ENCODE results near the gene TADA3. TPM values are rescaled to one million over a fixed set of nuclear protein-coding genes. Genes with fewer than 3 reads are reported as not detected.

Gene TADA3
- total RNA-seq, 1 donor from 2014 or later: 33.0 TPM

DNA sequence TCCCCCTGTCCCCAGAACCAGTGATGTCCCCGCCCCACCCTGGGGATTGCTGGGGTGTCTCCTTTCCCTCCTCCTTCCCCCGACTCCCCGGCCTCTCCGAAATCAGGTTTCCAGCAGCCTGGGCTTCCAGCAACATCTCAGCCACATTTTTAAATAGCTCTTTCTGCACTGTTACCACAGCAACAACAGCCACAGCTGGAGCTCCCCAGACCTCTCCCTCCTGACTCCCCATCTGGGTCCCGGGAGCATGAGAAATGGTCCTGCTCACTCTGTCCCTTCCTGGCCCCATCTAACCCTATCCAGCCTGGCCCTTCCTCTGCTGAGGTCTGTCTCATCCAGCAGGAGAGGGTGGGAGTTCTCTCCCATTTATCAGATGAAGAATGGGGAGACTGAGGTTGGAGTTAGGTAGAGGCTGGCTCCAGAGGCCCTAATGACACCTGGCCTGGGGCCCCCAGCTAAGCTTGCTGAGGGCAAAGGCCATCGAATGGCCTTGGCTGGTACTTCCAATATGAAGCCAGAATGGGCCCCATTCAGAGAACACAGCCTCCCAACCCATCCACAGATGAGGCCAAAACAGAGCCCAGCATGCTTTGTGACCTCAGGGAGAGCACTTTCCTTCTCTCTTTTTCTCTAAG, 24.0 kb downstream of the TADA3 start:
- FAIRE-seq: no peak
- DNase-seq (ENCODE audit: low spot score in 2 of 2): no peak

DNA sequence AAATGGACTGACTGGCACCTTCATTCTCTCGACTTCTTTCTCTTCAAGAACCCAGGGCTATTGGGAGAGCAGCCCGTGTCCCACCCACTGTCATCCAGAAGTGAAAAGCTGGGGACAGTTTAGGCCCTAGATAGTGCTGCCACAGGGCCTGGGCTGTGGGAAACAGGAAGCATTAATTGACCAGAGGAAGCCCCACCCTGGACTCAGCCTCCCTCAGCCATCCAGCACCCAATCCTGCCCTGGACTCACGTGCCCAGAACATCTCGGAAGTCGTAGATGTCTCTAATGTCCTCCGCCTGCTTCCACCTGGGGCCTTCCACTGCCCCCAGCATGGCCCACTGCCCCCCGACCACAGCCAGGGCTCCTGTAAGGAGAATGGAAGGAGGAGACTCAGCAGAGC, 24.9 kb downstream of the TADA3 start:
- DNase-seq (ENCODE audit: low spot score in 2 of 2): no peak

DNA sequence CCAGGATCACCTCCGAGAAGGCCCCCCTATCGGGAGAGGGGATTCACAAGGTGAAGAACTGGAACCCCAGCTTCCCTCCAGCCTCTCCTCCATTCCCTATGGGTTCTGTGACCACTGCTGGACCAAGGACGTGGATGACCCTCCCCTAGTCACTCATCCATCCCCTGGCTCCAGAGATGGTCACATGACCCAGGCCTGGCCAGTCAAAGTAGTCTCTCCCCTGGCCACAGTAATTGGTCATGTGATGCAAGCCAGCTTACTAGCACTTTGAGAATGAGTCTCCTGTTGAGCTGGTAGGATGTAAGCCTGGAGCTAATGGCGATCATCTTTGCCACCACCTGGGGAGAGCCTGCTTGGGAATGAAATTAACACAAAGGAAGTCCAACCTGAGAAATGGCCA, 26.4 kb downstream of the TADA3 start:
- DNase-seq (ENCODE audit: low spot score in 2 of 2): no peak

More for the DNA sequence above, 24.9 kb downstream of the TADA3 start:
- no peak for FAIRE-seq

DNA sequence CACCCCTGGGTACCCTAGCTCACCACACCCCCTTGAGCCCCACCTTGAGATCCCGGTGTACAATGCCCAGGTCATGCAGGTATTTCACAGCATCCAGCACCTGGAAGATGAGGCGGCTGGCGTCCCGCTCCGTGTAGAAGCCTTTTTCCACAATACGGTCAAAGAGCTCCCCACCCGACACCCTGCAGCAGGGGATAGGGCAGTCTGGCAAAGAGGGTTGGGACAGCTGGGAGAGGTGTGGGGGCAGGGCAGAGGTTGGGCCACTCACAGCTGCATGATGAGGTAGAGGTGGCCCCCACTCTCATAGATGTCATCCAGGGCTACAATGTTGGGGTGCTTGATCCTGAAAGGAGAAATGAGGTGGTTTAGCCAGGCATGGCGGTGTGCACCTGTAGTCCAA, 29.4 kb downstream of the TADA3 start:
- FAIRE-seq (no peak), DNase-seq (ENCODE audit: low spot score in 2 of 2) (no peak)

More for the DNA sequence above, 26.4 kb downstream of the TADA3 start:
- no peak for FAIRE-seq

DNA sequence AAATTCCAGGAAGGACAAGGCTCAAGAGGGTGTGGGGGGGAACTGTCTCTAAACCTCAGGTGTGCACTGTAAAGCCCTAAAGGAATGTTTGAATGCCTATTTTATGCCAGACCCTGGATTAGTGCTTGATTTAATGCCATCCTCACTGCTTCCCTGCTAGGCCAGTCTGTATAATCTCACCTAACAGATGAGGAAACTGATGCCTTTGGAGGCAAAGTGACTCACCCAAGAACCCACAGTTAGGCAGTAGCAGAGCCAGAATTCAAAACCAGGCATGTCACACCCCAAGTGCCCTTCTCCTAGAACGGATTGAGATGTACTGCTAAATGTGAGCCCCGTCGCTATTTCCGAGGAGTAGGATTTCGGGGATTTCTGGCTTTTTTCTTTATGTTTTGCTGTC, 30.4 kb downstream of the TADA3 start:
- DNase-seq (ENCODE audit: low spot score in 2 of 2): no peak
- no peak for FAIRE-seq

DNA sequence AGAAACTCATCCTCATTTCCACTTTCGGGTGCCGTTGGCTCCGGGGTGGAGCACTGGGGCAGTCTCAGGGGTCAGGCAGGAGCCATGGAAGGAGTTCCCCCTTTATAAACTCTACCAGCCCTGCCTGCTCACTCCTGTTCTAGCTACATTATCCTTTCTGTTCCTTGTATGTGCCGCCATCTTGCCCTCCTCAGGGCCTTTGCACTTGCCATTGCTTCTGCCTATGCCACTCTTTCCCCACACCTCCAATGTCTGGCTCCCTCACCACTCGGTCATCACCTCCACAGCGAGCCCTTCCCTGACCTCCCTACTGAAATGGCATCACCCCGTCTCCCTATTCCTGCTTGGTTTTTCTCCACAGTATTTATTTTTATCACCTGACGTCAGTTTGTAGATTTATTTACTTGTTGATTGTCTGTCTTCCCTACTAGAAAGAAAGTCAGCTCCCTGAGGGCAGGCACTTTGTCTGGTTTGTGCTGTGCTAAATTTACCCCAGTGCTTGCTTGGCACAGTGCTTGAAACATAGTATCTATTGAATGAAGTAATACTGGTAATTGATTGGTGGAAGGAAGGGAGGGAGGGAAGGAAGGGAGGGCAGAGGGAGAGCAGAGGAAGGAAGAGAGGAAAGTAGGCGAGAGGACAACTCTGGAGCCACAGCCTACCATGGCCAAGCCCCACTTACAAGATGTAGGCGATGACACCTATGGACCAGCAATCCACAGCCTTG, 31.3 kb downstream of the TADA3 start:
- DNase-seq (ENCODE audit: low spot score in 2 of 2) (no peak), FAIRE-seq (no peak)

DNA sequence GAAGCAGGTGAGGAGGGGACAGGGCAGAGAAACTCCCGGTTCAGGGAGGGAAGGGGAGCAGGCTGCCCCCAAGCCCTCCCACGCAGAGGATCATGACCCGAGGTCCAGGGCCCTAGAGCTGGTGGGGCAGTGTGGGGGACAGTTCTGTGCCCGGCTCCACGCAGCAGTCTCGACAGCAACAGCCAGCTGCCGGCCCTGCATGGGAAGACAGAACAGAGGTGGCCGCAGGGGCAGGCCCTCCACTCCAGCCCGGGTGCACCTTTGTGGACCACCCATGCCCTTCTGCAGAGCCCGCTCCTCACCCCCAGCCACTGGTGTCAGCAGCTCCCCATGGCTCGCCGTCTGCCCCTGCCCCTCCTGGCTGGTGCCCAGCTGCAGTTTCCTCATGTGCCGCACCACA, 34.8 kb downstream of the TADA3 start:
- DNase-seq (ENCODE audit: low spot score in 2 of 2) (no peak), FAIRE-seq (no peak)

DNA sequence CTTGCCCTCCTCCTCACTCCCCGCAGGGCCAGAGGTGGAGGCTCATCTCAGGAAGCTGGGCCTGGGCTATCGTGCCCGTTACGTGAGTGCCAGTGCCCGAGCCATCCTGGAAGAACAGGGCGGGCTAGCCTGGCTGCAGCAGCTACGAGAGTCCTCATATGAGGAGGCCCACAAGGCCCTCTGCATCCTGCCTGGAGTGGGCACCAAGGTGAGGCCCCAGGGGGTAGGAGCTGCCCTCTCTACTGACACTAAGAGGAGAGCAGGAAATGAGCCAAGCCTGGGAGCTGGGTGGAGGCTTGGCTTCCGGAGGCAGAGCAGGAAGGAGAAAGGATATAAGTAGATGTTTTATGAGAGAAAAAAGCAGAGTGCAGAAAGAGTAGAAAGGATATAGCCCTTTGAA, 37.6 kb downstream of the TADA3 start:
- no peak for FAIRE-seq

DNA sequence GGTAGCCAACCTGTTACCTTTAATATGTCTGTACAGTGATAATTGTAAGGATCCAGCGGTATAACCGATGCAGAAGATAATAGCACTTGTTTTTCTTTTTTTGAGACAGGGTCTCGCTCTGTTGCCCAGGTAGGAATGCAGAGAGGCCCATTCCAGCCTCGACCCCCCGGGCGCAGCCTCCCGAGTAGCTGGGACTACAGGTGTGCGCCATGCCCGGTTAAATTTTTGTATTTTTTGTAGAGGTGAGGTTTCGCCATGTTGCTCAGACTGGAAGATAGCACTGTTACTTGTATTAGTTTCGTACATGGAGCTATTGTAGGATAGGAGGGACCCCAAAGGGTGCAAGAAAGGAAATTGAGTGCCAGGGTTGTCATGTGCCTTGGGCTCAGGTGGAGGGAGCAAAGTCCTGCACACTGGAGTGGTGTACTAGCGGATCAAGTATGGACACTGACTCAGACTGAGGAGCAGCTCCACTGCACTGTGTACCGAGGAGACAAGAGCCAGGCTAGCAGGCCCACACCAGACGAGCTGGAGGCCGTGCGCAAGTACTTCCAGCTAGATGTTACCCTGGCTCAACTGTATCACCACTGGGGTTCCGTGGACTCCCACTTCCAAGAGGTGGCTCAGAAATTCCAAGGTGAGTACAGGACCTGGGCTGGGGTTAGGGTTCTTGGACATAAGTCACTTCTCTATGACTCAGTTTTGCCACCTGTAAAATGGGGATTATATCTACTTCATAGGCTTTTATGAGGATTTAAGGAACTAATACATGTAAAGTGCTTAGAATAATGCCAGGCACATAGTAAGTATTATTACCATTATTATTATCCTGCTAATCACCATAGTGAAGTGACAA, 41.5 kb downstream of the TADA3 start:
- no peak for FAIRE-seq
- DNase-seq (ENCODE audit: low spot score in 2 of 2): no peak

More for the DNA sequence above, 37.6 kb downstream of the TADA3 start:
- no peak for DNase-seq (ENCODE audit: low spot score in 2 of 2)

DNA sequence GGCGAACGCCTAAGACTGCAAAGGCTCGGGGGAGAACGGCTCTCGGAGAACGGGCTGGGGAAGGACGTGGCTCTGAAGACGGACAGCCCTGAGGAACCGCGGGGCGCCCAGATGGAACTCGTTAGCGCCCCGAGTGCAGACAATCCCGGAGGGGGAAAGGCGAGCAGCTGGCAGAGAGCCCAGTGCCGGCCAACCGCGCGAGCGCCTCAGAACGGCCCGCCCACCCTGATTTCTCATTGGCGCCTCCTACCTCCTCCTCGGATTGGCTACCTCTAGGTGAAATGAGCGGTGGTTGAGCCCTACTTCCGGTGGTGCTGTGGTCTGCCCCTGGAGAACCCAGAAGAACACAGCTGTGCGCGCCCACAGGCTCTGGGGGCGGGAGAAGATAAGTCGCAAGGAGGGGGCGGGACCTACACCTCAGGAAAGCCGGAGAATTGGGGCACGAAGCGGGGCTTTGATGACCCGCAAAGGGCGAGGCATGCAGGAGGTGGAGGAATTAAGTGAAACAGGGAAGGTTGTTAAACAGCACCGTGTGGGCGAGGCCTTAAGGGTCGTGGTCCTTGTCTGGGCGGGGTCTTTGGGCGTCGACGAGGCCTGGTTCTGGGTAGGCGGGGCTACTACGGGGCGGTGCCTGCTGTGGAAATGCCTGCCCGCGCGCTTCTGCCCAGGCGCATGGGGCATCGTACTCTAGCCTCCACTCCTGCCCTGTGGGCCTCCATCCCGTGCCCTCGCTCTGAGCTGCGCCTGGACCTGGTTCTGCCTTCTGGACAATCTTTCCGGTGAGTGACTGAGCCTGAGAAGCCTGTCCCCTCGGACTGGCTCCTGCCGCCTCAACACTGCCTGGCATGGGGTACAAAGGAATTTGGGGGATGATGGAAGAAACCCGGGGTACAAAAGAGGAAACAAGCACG, 42.4 kb downstream of the TADA3 start, which contains the start of gene OGG1:
TSS of gene OGG1 (plus strand) at position 308 of the 911 bp plus-strand sequence. CDS start at position 643, 335 bp downstream.
- DNase-seq (ENCODE audit: low spot score in 2 of 2) (peak; percentile 87 to 96), FAIRE-seq (no peak)

DNA sequence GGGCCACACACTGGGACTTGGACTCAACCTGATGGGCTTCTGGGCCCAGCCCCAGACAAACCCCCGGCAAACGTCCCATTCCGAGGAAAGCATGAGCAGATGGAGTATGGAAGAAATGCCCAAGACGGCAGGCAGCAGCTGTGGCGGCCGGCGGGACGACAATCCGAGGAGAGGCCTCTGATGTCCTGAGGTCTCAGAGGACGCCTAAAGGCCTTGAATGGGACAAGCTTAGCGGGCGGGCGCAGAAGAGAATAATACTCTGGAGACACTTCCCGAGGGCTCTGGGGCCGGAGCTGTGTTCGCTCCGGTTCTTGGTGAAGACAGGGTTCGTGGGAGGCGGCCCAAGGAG, 43.0 kb downstream of the TADA3 start:
- DNase-seq (ENCODE audit: low spot score in 2 of 2): no peak
- FAIRE-seq: no peak

DNA sequence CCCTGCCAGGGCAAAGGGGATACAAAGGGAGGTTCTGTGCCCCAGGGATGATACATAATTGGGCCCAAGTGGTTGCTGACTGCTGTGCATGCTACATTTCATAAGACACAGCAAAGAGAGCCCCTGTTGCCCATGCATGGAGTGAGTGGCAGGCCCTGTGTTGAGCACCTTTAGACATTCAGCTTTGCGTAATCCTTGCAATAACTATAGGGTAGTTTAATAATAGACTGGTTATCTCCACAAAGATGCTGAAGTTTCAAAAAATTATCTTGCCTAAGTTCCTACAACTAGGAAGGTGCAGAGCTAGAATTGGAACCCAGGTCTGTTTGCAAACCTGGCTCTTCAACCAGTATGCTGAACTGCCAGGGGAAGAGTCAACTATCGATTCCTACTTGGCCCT, 44.2 kb downstream of the TADA3 start:
- no peak for FAIRE-seq
- DNase-seq (ENCODE audit: low spot score in 2 of 2): no peak

DNA sequence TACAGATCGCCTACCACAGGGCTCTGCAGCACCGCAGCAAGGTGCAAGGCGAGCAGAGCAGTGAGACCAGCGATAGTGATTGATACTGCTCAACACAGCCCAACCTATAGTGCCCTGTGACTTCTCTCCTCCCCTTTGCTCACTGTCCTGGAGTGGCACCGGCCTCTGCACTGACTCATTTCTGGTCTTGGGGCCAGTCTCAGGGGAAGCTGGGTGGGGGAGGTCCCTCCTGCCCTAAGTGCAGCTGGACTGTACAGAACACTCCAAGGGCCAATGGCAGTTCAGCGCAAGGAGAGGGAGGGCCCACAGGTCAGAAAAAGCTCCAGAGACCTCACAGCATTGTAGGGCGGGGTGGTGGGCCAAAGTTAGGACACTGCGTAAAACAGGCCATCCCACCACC, 45.0 kb downstream of the TADA3 start:
- FAIRE-seq: no peak
- no peak for DNase-seq (ENCODE audit: low spot score in 2 of 2)

DNA sequence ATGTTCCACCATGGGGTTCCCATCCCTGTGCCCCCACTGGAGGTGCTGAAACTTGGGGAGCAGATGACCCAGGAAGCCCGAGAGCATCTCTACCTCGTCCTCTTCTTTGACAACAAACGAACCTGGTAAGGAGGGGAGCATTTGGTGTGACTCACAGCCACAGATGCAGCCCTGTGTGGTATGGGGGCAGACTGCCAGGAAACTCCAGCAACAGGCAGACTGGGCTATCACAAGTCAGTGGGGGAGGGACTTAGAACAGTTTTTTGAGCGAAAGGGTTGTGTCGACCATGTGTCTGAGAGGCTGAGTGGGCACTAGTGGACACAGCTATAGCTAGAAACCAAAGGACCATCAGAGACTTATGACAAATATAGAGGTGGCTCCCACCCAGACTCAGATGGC, 45.9 kb downstream of the TADA3 start:
- DNase-seq (ENCODE audit: low spot score in 2 of 2): peak in 1 of 2 donors; percentile 51

DNA sequence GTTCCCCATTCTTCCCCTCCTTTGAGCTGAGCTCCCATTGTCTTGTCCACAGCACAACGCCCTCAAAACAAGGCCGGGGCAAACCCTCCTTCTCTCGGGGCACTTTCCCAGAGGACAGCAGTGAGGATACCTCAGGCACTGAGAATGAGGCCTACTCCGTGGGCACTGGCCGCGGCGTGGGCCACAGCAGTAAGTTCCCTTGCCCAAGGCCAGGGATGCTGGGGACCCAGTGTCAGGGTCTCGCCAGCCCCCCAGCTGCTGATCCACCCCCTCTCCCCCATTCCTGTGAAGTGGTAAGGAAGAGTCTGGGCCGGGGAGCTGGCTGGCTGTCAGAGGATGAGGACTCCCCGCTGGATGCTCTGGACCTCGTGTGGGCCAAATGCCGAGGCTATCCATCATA, 46.8 kb downstream of the TADA3 start:
- FAIRE-seq: no peak
- no peak for DNase-seq (ENCODE audit: low spot score in 2 of 2)

More for the DNA sequence above, 45.9 kb downstream of the TADA3 start:
- FAIRE-seq: no peak

DNA sequence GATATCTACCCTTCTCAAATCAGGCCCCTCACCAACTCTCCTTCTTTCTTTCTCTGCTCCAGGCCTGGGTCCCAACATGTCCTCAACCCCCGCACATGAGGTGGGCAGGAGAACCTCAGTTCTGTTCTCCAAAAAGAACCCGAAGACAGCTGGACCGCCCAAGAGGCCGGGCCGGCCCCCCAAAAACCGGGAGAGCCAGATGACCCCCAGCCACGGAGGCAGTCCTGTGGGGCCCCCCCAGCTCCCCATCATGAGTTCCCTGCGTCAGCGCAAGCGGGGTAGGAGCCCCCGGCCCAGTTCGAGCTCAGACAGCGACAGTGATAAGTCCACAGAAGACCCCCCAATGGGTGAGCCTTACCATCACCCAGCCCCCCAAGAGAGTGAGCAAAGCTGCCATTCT, 48.1 kb downstream of the TADA3 start:
- DNase-seq (ENCODE audit: low spot score in 2 of 2) (no peak), FAIRE-seq (no peak)

DNA sequence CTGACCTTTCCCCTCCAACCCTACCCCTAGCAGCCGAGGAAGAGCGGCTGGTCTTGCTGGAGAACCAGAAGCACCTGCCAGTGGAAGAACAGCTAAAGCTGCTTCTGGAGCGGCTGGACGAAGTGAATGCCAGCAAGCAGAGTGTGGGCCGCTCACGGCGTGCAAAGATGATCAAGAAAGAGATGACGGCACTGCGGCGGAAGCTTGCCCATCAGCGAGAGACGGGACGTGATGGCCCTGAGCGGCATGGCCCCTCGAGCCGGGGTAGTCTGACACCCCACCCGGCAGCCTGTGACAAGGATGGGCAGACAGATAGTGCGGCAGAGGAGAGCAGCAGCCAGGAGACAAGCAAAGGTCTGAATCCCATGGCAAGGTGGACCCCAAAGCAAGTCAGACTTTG, 48.7 kb downstream of the TADA3 start:
- DNase-seq (ENCODE audit: low spot score in 2 of 2) (no peak), FAIRE-seq (no peak)

DNA sequence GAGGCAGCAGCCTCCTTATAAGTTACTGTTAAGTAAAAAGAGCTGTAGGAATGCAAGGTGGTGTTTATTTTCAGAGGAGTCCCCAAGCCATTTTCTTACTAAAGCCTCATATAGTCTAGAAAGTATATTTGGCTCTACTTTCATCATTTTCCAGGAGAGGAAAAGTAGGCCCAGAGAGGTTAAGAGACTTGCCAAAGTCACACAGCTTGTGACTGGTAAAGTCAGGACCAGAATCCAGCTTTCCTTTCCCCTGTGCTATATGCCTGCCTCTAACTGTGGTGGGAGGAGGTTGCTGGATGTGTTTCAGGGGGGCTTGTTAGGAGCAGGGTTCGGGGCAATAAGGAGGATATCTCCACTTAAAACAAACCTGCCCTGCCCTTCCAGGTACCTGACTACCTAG, 49.7 kb downstream of the TADA3 start:
- DNase-seq (ENCODE audit: low spot score in 2 of 2) (no peak), FAIRE-seq (no peak)

DNA sequence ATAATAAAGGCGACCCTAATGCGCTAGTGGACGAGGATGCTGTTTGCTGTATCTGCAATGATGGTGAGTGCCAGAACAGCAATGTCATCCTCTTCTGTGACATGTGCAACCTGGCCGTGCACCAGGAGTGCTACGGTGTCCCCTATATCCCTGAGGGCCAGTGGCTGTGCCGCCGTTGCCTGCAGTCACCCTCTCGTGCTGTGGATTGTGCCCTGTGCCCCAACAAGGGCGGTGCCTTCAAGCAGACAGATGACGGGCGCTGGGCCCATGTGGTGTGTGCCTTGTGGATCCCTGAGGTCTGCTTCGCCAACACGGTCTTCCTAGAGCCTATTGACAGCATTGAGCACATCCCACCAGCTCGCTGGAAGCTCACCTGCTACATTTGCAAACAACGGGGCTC, 53.1 kb downstream of the TADA3 start:
- DNase-seq (ENCODE audit: low spot score in 2 of 2) (no peak), FAIRE-seq (no peak)

DNA sequence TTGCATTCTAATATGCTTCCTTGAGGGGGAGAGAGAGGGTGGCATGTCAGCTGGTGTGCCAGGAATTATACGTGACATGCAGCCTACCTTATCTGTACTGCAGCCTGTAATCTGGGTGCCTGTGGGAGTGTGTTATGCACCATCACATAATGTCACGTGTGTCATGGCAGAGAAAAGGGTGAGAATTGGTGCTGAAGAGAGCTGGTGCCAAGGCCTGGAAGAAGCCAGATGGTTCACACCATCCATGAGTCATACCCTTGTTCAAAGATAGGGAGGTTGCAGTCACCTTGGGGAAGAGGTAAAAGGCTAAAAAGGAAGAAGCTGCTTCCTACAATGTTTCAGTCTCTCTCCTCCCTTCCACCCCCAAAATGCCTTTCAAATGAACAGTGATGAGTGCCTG, 55.4 kb downstream of the TADA3 start:
- no peak for DNase-seq (ENCODE audit: low spot score in 2 of 2)
- no peak for FAIRE-seq

All from frontal cortex (tissue), 4 donors.